PFSK-1 (cell line): ENCODE results near the gene NRCAM.

Source experiments
- FOXP2 ChIP-seq: optimal IDR thresholded peaks from 2 replicates; pipeline ENCODE3; 2011; ENCODE audit warnings: borderline replicate concordance, control low read depth, inconsistent platforms; ENCODE audit not compliant: insufficient read depth; ENCODE audit errors: extremely low read length, extremely low read depth
- POLR2AphosphoS5 ChIP-seq: IDR thresholded peaks from 2 replicates; pipeline ENCODE4 v1.6.1; 2012; ENCODE audit warnings: low read depth, mild to moderate bottlenecking, control low read depth, low read length, moderate library complexity
- SIN3A ChIP-seq: IDR thresholded peaks from 2 replicates; pipeline ENCODE4 v1.6.1; 2012; ENCODE audit warnings: mild to moderate bottlenecking, low read length, moderate library complexity, borderline replicate concordance; ENCODE audit not compliant: insufficient read depth
- TAF1 ChIP-seq: IDR thresholded peaks from 2 replicates; pipeline ENCODE4 v1.6.1; 2012; ENCODE audit warnings: low read length, control low read depth, borderline replicate concordance; ENCODE audit not compliant: insufficient read depth
- TF ChIP-seq, protein P1 (sequence below), 2 experiments: IDR thresholded peaks; 2 replicates each; pipeline versions ENCODE4 v1.6.1 to v1.8.0; 2011 to 2012; ENCODE audit warnings: low read depth in 2 of 2, low read length in 2 of 2, control low read depth in 1 of 2, inconsistent platforms in 1 of 2, mild to moderate bottlenecking in 1 of 2, moderate library complexity in 1 of 2; ENCODE audit not compliant: insufficient read depth in 1 of 2

The NRCAM gene

GRCh38 chr7:108415084-108415483, 41.2 kb downstream of the NRCAM start:
- TF ChIP-seq TAF1 = no peak
- TF ChIP-seq, protein P1, sequence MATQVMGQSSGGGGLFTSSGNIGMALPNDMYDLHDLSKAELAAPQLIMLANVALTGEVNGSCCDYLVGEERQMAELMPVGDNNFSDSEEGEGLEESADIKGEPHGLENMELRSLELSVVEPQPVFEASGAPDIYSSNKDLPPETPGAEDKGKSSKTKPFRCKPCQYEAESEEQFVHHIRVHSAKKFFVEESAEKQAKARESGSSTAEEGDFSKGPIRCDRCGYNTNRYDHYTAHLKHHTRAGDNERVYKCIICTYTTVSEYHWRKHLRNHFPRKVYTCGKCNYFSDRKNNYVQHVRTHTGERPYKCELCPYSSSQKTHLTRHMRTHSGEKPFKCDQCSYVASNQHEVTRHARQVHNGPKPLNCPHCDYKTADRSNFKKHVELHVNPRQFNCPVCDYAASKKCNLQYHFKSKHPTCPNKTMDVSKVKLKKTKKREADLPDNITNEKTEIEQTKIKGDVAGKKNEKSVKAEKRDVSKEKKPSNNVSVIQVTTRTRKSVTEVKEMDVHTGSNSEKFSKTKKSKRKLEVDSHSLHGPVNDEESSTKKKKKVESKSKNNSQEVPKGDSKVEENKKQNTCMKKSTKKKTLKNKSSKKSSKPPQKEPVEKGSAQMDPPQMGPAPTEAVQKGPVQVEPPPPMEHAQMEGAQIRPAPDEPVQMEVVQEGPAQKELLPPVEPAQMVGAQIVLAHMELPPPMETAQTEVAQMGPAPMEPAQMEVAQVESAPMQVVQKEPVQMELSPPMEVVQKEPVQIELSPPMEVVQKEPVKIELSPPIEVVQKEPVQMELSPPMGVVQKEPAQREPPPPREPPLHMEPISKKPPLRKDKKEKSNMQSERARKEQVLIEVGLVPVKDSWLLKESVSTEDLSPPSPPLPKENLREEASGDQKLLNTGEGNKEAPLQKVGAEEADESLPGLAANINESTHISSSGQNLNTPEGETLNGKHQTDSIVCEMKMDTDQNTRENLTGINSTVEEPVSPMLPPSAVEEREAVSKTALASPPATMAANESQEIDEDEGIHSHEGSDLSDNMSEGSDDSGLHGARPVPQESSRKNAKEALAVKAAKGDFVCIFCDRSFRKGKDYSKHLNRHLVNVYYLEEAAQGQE (IDR thresholded peaks at IDR 0.05; ENCODE audit: insufficient read depth in 1 of 2, low read depth in 2 of 2, low read length in 2 of 2) = no peak
- TF ChIP-seq FOXP2 = no peak
- no peak for TF ChIP-seq POLR2AphosphoS5
- no peak for TF ChIP-seq SIN3A

GRCh38 chr7:108413782-108414492, 42.3 kb downstream of the NRCAM start:
- TF ChIP-seq POLR2AphosphoS5 (no peak), SIN3A (no peak), TAF1 (no peak), FOXP2 (no peak)
- TF ChIP-seq, protein P1 (IDR thresholded peaks at IDR 0.05; ENCODE audit: insufficient read depth in 1 of 2, low read depth in 2 of 2, low read length in 2 of 2) = no peak

GRCh38 chr7:108413337-108413736, 42.9 kb downstream of the NRCAM start:
- no peak for TF ChIP-seq SIN3A
- TF ChIP-seq, protein P1 (IDR thresholded peaks at IDR 0.05; ENCODE audit: insufficient read depth in 1 of 2, low read depth in 2 of 2, low read length in 2 of 2) = no peak
- no peak for TF ChIP-seq FOXP2
- TF ChIP-seq TAF1 = no peak
- TF ChIP-seq POLR2AphosphoS5 = no peak

GRCh38 chr7:108409146-108409545, 47.1 kb downstream of the NRCAM start:
- no peak for TF ChIP-seq FOXP2
- TF ChIP-seq TAF1 = no peak
- TF ChIP-seq, protein P1 (IDR thresholded peaks at IDR 0.05; ENCODE audit: insufficient read depth in 1 of 2, low read depth in 2 of 2, low read length in 2 of 2) = no peak
- no peak for TF ChIP-seq POLR2AphosphoS5
- TF ChIP-seq SIN3A = no peak
